CD4-positive, alpha-beta T cell treated with Interleukin-15 for 1 hour (primary cell): ENCODE results near the gene MEIOSIN.
"Not testable (repeated sequence)": the region's sequence is repeated elsewhere in the genome, so short reads cannot be mapped to it uniquely, and the experiment has no call there.

ENCODE experiments used
- DNase-seq: peaks from one replicate; pipeline ENCODE4 v3.0.0-alpha.2; 2020

MEIOSIN gene

DNA sequence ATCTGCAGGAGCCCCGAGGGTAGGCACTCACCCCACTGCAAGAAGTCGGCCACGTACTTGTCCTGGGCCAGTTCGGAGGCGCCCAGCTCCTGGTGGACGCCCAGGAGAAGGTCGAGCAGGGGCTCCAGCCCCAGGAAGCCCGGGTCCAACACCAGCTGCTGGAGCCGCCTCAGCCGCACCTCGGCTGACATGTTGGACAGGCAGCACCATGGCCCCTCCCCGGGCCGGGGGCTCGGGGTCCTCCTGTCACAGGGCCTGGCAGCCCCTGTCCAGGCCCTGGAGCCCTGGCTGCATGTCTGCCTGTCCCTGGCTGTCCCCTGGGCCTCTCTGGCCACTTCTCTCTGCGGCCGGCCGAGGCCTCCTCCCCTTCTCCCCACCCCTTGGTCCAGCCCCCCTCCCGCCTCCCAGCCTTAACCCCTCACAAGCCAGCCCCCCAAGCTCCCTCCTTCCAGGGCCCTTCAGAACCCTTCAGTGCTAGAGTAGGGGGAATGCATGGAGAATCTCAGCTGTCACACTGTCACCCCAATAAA is 49.0 kb downstream of the MEIOSIN start, which contains the start of gene DMPK:
DMPK (minus strand) TSS at position 329 of the 530 bp plus-strand sequence; CDS start at position 191, 138 bp downstream.
- no peak for DNase-seq

DNA sequence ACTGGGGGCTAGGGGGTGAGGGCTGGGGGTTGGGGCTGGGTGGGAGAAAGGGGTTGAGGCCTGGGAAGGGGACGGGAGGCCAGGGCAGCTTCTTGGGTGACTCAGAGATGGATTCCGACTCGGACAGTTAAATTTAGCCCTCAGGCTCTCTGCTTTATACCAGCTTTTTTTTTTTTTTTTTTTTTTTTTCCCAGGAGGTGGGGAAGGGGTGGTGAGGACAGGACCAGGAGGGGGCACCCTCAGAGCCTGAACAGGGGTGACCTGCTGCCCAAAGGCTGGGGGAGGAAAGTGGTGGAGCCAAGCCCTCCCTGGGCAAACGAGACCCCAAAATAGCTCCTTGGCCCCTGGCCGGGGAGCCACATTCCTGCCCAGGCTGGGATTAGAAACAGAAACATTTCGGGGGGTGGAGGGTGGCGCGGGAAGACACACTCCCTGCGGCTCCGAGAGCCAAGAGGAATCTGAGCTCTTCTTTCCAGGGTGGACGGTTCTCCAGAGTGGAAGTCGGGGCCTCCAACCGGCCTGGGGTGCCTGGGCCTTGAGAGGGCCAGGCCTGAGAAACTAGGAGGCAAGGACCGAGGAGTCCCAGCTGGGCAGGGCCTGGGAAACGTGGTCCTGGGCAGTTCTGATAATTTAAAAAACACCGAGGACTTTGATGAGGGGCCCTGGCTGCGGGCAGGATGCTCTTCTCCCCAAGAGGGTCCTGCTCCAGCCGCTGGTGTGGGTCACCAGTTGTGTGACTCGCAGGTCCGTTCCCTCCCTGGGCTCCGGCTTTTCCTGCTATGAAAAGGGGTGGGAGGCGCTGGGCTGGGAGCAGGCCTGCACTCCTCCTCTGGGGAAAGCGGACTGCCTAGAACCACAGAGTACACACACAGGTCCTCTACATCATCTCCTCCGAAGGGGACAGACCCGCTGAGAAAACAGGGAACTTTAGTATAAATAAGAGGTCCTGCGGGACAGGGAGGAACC is 49.9 kb downstream of the MEIOSIN start:
- DNase-seq: no peak

GRCh38 chr19:45784096-45784495 is 50.9 kb downstream of the MEIOSIN start:
- no peak for DNase-seq

- no peak for DNase-seq
Observed at GRCh38 chr19:45785097-45785496, 51.9 kb downstream of the MEIOSIN start.

DNA sequence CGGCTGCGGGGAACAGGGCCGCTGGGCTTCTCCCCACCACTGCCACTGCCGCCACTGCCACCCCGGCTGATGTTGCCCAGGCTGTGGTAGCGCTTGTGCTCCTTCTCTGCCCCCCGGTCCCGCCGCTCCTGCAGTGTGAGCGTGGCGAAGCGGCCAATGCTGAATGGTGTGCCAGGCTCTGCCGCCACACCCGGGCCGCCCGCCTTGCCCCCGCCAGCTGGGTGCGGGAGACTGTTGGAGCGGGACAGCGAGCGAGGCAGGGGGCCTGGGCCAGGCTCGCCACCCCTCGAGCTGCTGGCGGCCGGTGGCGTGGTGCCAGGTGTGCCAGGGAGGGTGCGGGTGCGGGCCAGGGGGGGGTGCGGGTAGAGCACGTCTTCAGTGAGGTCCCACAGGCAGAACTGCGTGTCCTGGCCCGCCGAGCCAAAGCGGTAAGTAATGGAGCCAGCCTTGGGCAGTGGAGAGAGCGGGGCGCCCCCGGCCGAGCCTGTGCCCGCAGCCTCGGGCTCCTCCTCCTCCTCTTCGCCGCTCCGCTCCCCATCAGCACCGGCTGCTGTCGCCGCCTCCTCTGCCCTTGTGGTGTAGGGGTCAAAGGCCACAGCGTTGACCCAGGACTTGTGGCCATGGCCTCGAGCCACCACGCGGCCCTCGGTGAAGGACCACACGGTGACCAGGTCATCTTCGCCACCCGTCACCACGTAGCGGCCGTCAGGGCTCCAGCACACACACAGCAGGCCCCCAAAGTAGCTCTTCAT is 52.7 kb downstream of the MEIOSIN start:
- DNase-seq: no peak

GRCh38 chr19:45786533-45786894 is 53.3 kb downstream of the MEIOSIN start:
- no peak for DNase-seq

GRCh38 chr19:45789035-45789786 is 56.0 kb downstream of the MEIOSIN start:
- DNase-seq: no peak

DNA sequence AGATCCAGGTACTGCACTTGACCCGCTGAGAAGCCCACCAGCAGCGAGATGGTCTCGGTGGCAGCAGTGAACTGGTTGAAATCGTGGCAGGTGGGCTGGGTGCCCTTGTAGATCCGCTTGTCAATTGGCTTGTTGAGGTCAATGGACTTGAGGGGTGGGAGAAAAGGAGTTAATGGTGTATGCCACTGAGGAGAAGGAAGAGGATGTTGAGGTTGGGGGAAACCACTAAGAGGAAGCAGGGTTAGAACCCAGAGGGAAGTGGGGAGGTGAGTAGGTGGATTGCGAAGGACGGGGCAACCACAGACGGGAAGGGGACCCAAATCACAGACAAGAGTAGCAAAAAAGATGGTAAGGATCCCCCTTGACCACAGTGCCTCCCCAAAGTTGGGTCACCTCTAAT is 57.7 kb downstream of the MEIOSIN start:
- DNase-seq: peak; percentile 61

GRCh38 chr19:45791744-45792469 is 58.7 kb downstream of the MEIOSIN start:
- DNase-seq: no peak

GRCh38 chr19:45792470-45793177 is 59.4 kb downstream of the MEIOSIN start, which contains the start of gene DMWD:
DMWD (minus strand) TSS chr19:45792845; CDS start chr19:45792756, 89 bp downstream.
- peak; percentile 99 for DNase-seq

GRCh38 chr19:45793178-45793564 is 59.9 kb downstream of the MEIOSIN start:
- DNase-seq: no peak

- DNase-seq: no peak
Observed at GRCh38 chr19:45793876-45794275, 60.6 kb downstream of the MEIOSIN start.

GRCh38 chr19:45794627-45795026 is 61.4 kb downstream of the MEIOSIN start:
- no peak for DNase-seq

GRCh38 chr19:45798995-45799517 is 65.8 kb downstream of the MEIOSIN start:
- DNase-seq: peak; percentile 51

DNA sequence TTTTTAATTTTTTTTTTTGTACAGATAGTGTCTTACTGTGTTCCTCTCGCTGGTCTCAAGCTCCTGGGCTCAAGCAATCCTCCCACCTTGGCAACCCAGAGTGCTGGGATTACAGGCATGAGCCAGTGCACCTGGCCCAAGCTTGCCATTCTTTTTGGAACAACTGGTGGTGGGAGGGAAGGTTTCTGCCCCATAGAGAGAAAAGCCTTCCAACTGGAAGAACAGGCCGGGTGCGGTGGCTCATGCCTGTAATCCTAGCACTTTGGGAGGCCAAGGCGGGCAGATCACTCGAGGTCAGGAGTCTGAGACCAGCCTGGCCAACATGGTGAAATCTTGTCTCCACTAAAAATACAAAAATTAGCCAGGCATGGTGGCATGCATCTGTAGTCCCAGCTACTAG is 66.3 kb downstream of the MEIOSIN start:
- not testable (repeated sequence) for DNase-seq

- DNase-seq: no peak
Observed at GRCh38 chr19:45800070-45800553, 66.9 kb downstream of the MEIOSIN start.

- DNase-seq: no peak
Observed at GRCh38 chr19:45801603-45802175, 68.5 kb downstream of the MEIOSIN start.

- no peak for DNase-seq
Observed at GRCh38 chr19:45804140-45804958, 71.1 kb downstream of the MEIOSIN start.

DNA sequence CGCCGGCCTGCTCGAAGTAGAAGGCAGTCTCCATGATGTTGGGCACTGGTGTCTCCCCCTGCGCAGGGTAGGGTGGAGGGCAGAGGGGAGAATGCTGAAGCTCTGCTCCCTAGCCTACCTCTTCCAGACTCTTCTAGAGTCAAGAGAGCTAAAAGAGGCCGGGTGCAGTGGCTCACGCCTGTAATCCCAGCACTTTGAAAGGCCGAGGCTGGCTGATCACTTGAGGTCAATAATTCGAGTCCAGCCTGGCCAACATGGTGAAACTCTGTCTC is 71.7 kb downstream of the MEIOSIN start:
- no peak for DNase-seq

DNA sequence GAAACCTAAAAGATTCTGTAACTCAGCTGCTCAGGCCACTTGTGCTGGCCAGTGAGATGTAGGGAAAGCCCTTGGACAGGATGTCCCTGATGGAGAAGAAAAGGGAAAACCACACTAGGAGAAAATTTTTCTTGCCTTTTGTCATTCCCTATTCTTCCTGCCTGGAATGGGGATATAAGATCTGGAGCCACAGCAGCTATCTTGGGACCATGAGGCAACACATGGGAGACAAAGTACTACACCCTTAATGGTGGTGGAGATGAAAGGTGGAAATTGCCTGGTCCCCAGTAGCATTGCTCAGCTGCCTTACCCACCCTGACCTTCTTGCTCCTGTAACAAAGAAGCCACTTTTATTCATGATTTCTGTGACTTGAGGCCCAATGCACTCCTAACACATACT is 72.5 kb downstream of the MEIOSIN start:
- no peak for DNase-seq
